NCI-H1930 (cell line): ENCODE data around the gene RGS16.

Experiments used
- DNase-seq, 2 experiments: peaks; one replicate each; lab custom pipeline; 2025; lab: John Stamatoyannopoulos, UW

RGS16 gene

DNA sequence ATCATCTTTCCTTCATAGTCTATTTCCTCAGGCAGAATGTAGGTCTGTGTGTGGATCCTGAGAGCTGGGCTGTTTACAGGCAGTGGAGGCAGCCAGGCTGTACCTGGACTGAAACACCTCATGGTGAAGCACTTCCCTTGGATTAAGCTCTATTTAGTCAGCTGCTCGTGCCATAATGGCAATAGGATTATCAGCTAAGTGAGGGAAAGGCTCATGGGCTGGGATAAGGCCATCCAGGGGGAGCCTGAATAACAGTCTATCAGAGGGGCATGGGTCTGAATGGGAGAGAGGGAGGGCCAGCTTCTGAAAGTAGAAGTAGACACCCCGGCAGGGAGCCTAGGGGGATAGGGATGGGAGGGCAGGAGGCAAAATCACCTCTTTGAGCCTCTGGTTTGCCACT lies 23.5 kb downstream of the RGS16 start:
- DNase-seq = no peak

DNA sequence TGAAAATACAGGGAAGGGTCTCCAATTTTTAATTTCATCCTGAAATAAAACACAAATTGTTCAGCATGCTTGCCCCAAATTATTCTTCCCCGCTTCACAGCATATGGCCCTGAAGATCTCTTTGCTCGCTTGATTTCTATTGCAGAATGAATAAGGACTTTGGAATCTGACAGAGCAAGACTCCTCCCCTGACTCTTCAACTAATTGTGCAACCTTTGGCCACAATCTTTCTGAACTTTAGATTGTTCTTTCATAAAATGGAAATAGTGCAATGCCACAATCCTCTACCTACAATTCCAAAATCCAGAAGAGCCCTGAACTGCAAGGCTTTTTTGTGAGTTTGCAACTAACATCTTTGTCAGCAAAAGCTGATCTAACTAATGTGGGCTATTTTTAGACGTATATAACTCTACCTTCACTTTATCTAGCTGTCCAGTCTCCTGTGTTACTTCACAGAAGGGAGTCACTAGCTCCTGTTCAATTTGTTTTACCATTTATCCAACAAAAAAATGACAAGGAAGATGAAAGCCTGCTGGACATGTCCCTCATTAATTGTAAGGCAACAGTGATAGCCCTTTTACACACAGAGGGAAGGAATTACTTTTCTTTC lies 28.5 kb downstream of the RGS16 start:
- DNase-seq = no peak

- DNase-seq = no peak
These were observed 30.0 kb downstream of the RGS16 start for GRCh38 chr1:182574156-182574555.

- no peak for DNase-seq
These were observed 33.6 kb downstream of the RGS16 start for GRCh38 chr1:182570611-182570970.

- DNase-seq = no peak
These were observed 34.1 kb downstream of the RGS16 start for GRCh38 chr1:182569939-182570610.

DNA sequence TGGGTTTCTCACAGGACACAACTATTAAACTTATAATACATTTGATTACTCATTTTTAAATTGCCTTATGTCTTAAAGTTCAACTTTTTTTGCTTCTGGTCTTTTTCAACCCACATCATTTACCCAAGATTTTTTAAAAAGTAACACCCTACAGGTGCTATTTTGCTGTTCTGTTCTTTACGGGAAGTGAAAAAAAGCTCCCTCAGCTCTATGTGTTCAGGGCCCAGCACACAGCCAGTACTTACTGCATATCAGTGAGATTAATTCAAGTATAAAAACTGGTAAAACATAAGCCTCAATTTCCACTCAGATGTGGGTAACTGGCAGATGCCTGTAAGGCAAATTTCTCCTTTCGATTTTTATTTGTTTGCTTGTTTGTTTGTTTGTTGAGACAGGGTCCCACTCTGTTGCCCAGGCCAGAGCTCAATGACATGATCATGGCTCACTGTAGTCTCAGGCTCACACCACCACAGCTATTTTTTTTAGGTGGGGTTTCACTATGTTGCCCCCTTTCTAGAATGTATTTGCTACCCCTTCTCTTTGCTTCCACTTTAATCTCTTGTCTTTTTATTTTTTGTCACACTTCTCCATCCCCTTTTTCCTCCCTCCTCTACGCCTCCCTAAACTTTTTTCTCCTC lies 35.4 kb downstream of the RGS16 start:
- no peak for DNase-seq

- DNase-seq = no peak
These were observed 36.6 kb downstream of the RGS16 start for GRCh38 chr1:182567629-182568028.

DNA sequence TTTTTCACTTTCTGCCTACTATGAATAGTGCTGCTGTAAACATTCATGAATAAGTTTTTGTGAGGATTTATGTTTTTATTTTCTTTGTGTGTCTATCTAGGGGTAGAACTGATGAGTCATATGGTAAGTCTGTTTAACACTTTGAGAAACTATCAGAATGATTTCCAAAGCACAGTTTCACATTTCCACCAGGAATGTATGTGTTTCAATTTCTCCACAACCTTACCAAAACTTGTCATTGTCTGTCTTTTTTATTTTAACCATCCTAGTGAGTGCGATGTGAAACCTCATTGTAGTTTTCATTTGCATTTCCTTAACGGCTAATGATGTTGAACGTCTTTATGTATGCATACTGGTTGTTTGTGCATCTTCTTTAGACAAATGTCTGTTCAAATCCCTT lies 38.7 kb downstream of the RGS16 start:
- no peak for DNase-seq

DNA sequence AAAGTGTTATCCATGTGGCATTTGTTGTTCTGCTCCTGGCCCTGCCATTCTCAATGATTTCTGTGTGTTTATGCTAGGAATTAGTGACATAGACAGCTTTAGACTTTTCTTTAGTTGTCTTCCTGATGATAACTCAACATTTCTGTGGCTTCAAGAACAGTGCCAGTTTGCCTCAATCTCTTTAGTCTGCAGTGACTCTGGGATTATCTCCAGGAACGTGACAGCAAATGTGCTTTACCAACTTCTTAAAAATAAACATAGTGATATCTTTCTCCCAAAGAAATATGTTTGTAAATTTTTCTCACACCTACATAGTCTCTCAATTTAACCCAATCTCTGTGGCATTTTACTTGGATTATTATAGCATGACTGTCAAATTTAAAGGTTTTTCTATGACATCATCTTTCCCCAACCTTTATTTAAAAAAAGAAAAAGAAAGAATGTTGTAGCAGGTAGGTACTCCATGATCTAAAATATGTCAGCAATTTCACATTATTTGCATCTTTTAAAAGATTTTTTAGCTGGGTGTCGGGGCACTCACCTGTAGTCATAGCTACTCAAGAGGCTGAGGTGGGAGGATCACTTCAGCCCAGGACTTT lies 39.7 kb downstream of the RGS16 start:
- DNase-seq = no peak

- DNase-seq = no peak
These were observed 41.1 kb downstream of the RGS16 start for GRCh38 chr1:182563095-182563494.

DNA sequence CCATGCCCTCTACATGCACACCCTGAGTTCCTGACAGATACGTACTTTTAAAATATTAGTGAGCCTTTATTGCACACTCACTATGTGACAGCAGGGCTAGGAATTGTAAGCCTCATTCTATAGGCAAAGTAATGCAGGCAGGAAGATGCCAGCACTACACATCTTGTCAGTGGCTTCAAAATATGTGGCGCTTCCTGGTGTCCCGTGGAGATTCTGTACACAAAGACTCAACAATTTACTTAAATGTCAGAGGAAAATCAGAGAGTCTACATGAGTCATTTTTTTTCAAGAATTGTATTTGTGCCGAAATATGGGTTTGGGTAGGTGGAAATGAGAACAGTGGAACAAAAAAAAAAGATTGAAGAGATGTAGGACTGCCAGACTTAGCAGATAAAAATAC lies 42.7 kb downstream of the RGS16 start:
- DNase-seq = no peak

DNA sequence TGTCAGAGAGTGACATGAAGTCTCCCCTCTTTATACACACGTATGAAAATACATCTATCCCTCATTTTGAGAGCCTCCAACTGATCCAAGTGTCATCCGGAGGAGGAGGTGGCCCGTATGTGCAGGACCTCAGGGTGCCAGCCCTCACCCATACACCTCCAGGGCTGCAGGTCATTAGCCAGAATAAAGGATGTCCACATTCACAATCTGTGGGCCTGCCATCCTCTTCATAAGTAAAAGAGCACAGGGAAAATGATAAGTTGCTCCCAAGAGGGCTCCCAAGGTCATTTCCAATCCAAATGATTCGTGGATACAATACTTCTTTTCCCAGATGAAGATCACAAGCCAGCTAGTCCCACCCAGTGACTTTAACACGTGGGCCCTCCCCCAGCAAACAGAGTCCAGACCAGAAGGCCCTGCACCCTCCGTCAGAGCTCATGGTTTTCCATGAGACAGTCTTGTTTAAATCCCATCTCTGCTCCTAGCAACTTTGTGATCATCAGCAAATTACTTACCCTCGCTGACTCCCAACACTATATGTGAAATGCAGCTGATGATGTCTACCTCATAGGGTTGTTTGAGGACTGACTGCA lies 43.7 kb downstream of the RGS16 start:
- no peak for DNase-seq

DNA sequence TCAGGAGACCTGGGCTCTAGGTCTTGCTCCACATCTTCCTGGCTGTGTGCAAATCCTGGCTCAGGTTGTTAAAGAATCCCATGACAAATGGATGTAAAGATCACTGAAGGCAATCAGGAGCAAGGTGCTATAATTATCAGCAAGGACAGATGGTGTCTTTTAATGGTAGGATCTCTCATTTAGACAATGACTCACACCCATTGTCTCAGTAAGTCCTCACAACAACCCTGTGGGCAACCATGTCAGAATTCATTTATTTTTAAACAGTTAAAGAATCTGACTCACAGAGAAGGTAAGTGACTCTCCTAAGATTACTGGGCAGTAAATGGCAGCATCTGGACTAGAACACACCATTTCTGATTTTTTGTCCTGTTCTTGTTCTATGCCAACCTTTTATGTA lies 47.9 kb downstream of the RGS16 start:
- no peak for DNase-seq

DNA sequence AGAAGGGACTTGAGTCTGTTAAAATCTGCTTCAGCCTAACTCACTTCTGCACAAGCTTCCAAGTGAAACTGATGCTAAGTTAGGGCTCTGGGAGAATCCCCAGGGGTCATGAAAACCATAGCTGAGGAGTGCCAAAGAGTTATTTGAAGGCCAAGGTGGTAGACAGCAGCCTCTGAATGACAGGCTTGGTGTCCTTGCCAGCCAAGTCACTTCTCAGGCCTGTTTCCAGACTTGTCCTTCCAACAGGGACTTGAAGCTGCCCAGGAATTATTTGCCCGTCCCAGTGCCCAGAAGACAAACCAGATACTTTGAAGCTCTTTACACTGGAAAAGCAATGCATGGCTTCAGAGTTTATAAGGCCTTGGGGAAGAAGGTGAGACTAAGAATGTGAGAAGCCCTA lies 48.7 kb downstream of the RGS16 start:
- DNase-seq = no peak

DNA sequence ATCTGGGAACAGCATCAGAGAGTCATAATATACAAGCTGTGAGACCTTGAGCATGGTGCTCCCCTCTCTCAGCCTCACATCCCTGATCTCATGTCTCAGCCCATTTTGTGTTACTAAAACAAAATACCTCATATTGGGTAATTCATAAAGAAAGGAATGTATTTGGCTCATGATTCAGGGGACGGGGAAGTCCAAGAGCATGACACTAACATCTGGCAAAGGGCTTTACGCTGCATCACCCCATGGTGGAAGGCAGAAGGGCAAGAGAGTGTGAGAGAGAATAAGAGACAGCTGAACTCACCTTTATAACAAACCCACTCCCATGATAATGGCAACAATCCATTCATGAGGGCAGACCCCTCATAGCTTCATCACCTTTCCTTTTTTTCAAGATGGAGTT lies 51.7 kb downstream of the RGS16 start:
- DNase-seq = no peak

DNA sequence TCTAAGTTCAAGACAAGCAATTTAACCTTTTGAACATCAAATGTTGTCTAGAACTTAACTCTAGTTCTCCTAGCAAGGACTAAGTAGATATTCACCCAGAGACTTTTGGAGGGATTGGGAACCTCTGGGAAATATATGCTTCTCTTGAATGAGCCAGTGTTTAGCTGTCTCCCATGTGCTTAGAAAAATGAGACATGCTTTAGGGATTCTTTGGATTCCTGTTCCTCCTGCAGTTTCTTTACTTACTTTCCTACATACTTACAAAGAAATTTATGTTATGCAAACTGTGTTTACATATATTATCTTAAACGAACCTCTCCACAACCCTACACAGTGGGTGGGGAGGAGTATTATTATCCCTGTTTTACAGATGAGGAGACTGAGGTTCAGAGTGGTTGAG lies 54.4 kb downstream of the RGS16 start:
- DNase-seq = no peak

- no peak for DNase-seq
These were observed 54.8 kb downstream of the RGS16 start for GRCh38 chr1:182549346-182549745.
